ENCODE results near the gene STARD6.
"Not testable (repeated sequence)": the region's sequence is repeated elsewhere in the genome, so short reads cannot be mapped to it uniquely, and the experiment has no call there.

Gene STARD6

DNA sequence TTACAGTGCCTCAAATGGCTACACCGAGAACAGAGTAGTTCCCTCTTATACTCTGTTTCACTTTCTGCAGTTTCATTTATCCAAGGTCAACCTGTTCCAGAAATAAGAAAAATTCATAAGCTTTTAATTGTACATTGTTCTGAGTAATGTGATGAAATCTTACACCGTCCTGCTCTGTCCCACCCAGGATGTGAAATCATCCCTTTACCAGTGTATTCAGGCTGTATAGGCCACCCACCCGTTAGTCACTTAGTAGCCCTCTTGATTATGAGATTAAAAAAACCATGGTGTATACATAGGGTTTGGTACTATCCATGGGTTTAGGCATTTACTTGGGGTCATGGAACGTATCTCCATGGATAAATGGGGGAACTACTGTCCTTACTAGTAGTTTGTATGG, 29.8 kb downstream of the STARD6 start:
- no peak overlapping the region for H3K9ac ChIP-seq (ENCODE audit: low read length)
- H3K27me3 ChIP-seq (ENCODE audit: low read depth, low read length), result no peaks in the 10 kb centered on the region
- H3K4me2 ChIP-seq (ENCODE audit: low read length), result peak overlapping the region; percentile 36
- H3K79me2 ChIP-seq (ENCODE audit: low read length), result no peaks in the 10 kb centered on the region
- peak overlapping the region; percentile 35 for H2AFZ ChIP-seq (ENCODE audit: low read depth, low read length)
- no peak overlapping the region for H3K4me3 ChIP-seq (ENCODE audit: low read length)
- no peak overlapping the region for H3K27ac ChIP-seq (ENCODE audit: low read length)
- TF ChIP-seq, protein P1, sequence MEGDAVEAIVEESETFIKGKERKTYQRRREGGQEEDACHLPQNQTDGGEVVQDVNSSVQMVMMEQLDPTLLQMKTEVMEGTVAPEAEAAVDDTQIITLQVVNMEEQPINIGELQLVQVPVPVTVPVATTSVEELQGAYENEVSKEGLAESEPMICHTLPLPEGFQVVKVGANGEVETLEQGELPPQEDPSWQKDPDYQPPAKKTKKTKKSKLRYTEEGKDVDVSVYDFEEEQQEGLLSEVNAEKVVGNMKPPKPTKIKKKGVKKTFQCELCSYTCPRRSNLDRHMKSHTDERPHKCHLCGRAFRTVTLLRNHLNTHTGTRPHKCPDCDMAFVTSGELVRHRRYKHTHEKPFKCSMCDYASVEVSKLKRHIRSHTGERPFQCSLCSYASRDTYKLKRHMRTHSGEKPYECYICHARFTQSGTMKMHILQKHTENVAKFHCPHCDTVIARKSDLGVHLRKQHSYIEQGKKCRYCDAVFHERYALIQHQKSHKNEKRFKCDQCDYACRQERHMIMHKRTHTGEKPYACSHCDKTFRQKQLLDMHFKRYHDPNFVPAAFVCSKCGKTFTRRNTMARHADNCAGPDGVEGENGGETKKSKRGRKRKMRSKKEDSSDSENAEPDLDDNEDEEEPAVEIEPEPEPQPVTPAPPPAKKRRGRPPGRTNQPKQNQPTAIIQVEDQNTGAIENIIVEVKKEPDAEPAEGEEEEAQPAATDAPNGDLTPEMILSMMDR (IDR thresholded peaks at IDR 0.05; ENCODE audit: low read depth, low read length), result no peak
- no peak for TF ChIP-seq EZH2phosphoT487 (IDR thresholded peaks at IDR 0.05; ENCODE audit: low read depth)
- H3K4me1 ChIP-seq (ENCODE audit: low read length), result peaks cover 47% of the 10 kb centered on the region
- no peaks in the 10 kb centered on the region for H3K9me3 ChIP-seq (ENCODE audit: insufficient read depth, low read length)
- H3K36me3 ChIP-seq (replicated peaks; ENCODE audit: low read depth, low read length), result no peaks in the 10 kb centered on the region
- no peaks in the 10 kb centered on the region for H4K20me1 ChIP-seq (ENCODE audit: insufficient read depth, low read length)

DNA sequence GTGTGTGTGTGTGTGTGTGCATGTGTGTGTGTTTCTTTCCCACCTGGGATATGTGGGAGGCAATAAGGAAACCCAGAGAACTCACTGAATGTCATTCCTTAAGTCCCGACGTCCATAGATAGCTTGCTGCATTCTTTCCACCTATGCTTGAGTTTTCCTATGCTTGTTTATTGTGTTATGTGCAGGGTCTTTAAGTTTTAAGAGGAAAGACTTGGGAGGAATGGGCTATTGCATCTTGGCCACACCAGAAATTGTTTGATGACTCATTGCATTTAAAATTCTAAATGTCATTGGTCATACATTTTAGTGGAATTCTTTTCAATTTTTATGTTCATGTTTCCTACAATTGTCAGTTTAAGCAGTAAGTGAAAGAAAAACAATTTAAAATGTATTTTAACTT, 33.7 kb downstream of the STARD6 start:
- no peak overlapping the region for H2AFZ ChIP-seq (ENCODE audit: low read depth, low read length)
- no peak overlapping the region for H3K27ac ChIP-seq (ENCODE audit: low read length)
- no peak overlapping the region for H3K4me2 ChIP-seq (ENCODE audit: low read length)
- no peaks in the 10 kb centered on the region for H3K9me3 ChIP-seq (ENCODE audit: insufficient read depth, low read length)
- H3K4me3 ChIP-seq (ENCODE audit: low read length), result no peak overlapping the region
- H3K4me1 ChIP-seq (ENCODE audit: low read length), result peaks cover 15% of the 10 kb centered on the region
- TF ChIP-seq, protein P1 (IDR thresholded peaks at IDR 0.05; ENCODE audit: low read depth, low read length), result no peak
- TF ChIP-seq EZH2phosphoT487 (IDR thresholded peaks at IDR 0.05; ENCODE audit: low read depth), result no peak
- no peaks in the 10 kb centered on the region for H3K79me2 ChIP-seq (ENCODE audit: low read length)
- no peaks in the 10 kb centered on the region for H4K20me1 ChIP-seq (ENCODE audit: insufficient read depth, low read length)
- H3K9ac ChIP-seq (ENCODE audit: low read length), result no peak overlapping the region
- no peaks in the 10 kb centered on the region for H3K36me3 ChIP-seq (replicated peaks; ENCODE audit: low read depth, low read length)
- no peaks in the 10 kb centered on the region for H3K27me3 ChIP-seq (ENCODE audit: low read depth, low read length)

DNA sequence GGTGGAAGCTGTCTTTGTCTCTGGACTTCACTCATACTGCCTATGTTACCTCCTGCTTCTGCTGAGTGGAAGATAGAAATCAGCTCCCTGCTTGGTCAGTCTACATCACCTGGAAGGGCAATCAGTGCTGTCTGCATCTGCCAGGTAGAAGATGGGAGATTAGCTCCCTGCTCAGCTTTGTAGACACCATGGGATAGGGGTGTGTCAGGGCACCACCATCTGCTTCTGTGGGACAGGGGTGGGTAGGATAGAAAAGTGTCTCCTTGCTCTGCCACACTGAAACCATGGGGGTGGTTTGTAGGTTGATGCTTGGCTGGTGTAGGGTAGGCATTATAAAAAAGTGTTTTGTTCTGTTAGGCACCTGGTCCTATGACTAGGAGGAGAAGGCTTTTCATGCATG, 34.1 kb downstream of the STARD6 start:
- Histone ChIP-seq H3K27me3 (ENCODE audit: low read depth, low read length) (no peaks in the 10 kb centered on the region), H3K4me1 (ENCODE audit: low read length) (peaks cover 11% of the 10 kb centered on the region), H3K4me3 (ENCODE audit: low read length) (no peak overlapping the region), H3K4me2 (ENCODE audit: low read length) (no peak overlapping the region), H4K20me1 (ENCODE audit: insufficient read depth, low read length) (no peaks in the 10 kb centered on the region), H3K79me2 (ENCODE audit: low read length) (no peaks in the 10 kb centered on the region), H3K9ac (ENCODE audit: low read length) (no peak overlapping the region), H3K36me3 (replicated peaks; ENCODE audit: low read depth, low read length) (no peaks in the 10 kb centered on the region), H3K9me3 (ENCODE audit: insufficient read depth, low read length) (no peaks in the 10 kb centered on the region), H2AFZ (ENCODE audit: low read depth, low read length) (no peak overlapping the region), H3K27ac (ENCODE audit: low read length) (no peak overlapping the region)
- TF ChIP-seq, protein P1 (IDR thresholded peaks at IDR 0.05; ENCODE audit: low read depth, low read length), result no peak
- no peak for TF ChIP-seq EZH2phosphoT487 (IDR thresholded peaks at IDR 0.05; ENCODE audit: low read depth)

DNA sequence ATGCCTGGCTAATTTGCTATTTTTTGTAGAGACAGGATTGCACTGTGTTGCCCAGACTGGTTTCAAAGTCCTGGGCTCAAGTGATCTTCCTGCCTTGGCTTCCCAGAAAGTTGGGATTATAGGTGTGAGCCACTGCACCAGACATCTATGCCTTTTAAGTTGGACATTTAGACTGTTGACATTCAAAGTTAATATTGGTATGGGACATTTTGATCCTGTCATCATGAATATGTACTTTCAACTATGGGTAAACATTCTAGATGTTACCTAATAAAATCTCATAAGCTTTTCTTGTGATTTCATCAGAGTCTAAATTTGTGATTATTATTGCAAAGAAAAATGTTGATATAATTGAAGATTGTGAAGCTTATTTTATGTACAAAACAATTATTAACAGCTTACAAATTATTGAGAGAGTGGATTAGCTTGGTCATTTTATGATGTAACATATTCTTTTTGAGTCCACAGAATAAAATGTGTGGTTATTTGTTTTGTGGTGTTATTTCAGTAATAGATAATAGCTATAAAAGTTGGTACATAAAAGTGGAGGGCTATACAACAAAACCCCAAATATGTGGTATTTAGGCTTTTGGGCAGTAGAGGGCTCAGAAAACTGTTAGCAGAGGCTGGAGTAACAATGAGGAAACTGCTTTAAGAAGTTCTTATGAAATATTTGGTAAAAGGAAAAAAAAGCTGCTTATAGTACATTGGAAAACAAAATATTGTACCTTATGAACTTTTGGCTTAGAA, 41.4 kb downstream of the STARD6 start:
- Histone ChIP-seq H3K9me3 (ENCODE audit: insufficient read depth, low read length) (0 out of 2 replicates have a peak, but pooled peaks cover 11% of the 10 kb centered on the region), H3K4me3 (ENCODE audit: low read length) (no peak overlapping the region), H3K9ac (ENCODE audit: low read length) (no peak overlapping the region), H3K4me1 (ENCODE audit: low read length) (no peaks in the 10 kb centered on the region), H3K27me3 (ENCODE audit: low read depth, low read length) (no peaks in the 10 kb centered on the region), H3K4me2 (ENCODE audit: low read length) (no peak overlapping the region), H2AFZ (ENCODE audit: low read depth, low read length) (no peak overlapping the region), H4K20me1 (ENCODE audit: insufficient read depth, low read length) (no peaks in the 10 kb centered on the region), H3K36me3 (replicated peaks; ENCODE audit: low read depth, low read length) (peaks cover 3% of the 10 kb centered on the region), H3K79me2 (ENCODE audit: low read length) (no peaks in the 10 kb centered on the region), H3K27ac (ENCODE audit: low read length) (no peak overlapping the region)
- TF ChIP-seq, protein P1 (IDR thresholded peaks at IDR 0.05; ENCODE audit: low read depth, low read length), result no peak
- TF ChIP-seq EZH2phosphoT487 (IDR thresholded peaks at IDR 0.05; ENCODE audit: low read depth), result no peak

DNA sequence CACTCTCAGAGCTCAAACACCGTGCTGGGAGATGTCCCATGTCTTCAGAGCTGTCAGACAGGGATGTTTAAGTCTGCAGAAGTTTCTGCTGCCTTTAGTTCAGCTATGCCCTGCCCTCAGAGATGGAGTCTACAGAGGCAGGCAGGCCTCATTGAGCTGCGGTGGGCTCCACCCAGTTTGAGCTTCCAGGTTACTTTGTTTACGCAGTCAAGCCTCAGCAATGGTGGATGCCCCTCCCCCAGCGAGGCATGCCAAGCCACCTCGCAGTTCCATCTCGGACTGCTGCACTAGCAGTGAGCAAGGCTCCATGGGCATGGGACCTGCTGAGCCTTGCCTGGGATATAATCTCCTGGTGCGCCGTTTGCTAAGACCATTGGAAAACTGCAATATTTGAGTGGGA, 48.1 kb downstream of the STARD6 start:
- not testable (repeated sequence) for H3K4me1 ChIP-seq (ENCODE audit: low read length); H3K9me3 ChIP-seq (ENCODE audit: insufficient read depth, low read length); H3K79me2 ChIP-seq (ENCODE audit: low read length); H4K20me1 ChIP-seq (ENCODE audit: insufficient read depth, low read length); H3K4me2 ChIP-seq (ENCODE audit: low read length); H3K27me3 ChIP-seq (ENCODE audit: low read depth, low read length); H3K36me3 ChIP-seq (replicated peaks; ENCODE audit: low read depth, low read length); H3K4me3 ChIP-seq (ENCODE audit: low read length); H3K27ac ChIP-seq (ENCODE audit: low read length); H3K9ac ChIP-seq (ENCODE audit: low read length); H2AFZ ChIP-seq (ENCODE audit: low read depth, low read length)
